SH-SY5Y (cell line): ENCODE measurements around the gene DLGAP1.

Experiments used
- GATA2 ChIP-seq: IDR thresholded peaks from 2 replicates; pipeline ENCODE4 v1.6.1; 2011; ENCODE audit warnings: mild to moderate bottlenecking, low read depth, low read length
- GATA3 ChIP-seq: IDR thresholded peaks from 2 replicates; pipeline ENCODE4 v1.6.1; 2011; ENCODE audit warnings: low read depth, mild to moderate bottlenecking, low read length, moderate library complexity

DNA sequence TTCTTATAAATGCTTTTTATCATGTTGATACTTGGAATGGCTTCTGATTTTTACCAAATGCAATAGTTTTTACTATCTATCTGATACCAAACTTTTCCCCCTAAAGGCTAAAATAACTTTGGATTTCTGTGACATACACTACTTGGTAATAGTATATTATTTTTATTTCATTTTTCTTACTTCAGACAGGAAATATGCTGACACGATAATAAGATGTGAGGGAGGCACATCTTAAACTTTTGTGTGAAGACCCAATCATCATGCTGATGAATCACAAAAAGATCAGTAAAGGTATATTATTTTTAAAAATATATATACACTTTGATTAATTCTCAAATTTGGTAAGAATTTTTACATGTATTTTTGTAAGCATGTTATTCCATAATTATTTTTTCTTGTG, 882.3 kb downstream of the DLGAP1 start:
- TF ChIP-seq GATA3 (no peak), GATA2 (no peak)
